ENCODE results near the gene CYB5R4. TPM values are rescaled to one million over a fixed set of nuclear protein-coding genes. Genes with fewer than 3 reads are reported as not detected.
"Not testable (repeated sequence)": the region's sequence is repeated elsewhere in the genome, so short reads cannot be mapped to it uniquely, and the experiment has no call there.

Gene CYB5R4
- total RNA-seq, 2 experiments from 2014 or later = 15.5 to 16.3 TPM

DNA sequence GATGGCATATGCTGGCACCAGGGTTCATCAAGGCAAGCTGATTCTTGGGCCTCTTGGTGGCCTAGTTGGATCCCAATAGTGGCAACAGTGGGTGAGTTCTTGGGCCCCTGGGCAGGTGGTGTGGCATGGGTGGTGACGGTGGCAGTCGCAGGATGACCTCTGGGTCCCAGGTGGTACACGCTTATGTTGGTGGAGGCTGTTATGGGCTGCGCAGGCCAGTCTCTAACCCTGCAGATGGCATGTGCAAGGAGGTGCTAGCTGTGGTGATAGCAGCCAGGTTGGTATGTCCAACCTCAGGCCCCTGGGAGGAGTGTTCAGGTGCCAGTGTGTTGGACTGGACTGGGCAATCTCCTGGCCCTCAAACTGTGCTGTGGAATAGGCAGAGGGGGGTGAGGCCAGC, 46.2 kb downstream of the CYB5R4 start:
- ChIA-PET CTCF (no interaction called here), POLR2A (no interaction called here)
- TF ChIP-seq, protein P1, sequence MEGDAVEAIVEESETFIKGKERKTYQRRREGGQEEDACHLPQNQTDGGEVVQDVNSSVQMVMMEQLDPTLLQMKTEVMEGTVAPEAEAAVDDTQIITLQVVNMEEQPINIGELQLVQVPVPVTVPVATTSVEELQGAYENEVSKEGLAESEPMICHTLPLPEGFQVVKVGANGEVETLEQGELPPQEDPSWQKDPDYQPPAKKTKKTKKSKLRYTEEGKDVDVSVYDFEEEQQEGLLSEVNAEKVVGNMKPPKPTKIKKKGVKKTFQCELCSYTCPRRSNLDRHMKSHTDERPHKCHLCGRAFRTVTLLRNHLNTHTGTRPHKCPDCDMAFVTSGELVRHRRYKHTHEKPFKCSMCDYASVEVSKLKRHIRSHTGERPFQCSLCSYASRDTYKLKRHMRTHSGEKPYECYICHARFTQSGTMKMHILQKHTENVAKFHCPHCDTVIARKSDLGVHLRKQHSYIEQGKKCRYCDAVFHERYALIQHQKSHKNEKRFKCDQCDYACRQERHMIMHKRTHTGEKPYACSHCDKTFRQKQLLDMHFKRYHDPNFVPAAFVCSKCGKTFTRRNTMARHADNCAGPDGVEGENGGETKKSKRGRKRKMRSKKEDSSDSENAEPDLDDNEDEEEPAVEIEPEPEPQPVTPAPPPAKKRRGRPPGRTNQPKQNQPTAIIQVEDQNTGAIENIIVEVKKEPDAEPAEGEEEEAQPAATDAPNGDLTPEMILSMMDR (IDR thresholded peaks at IDR 0.05) = no peak
- intact Hi-C loops (cut with DNase I, micrococcal nuclease) = loop anchor here in 1 of 2 experiments (10.0 kb wide), 1 partner anchor 411 kb away; no protein-coding TSS in a partner anchor
- Histone ChIP-seq H3K27ac (ENCODE audit: low read depth in 1 of 2, low read length in 2 of 2) (no peak overlapping the region), H3K27me3 (ENCODE audit: control insufficient read depth in 1 of 2, insufficient read depth in 2 of 2, low read length in 2 of 2) (no peaks in the 10 kb centered on the region), H3K4me3 (ENCODE audit: low read length) (no peak overlapping the region), H3K36me3 (ENCODE audit: insufficient read depth, low read length) (no peaks in the 10 kb centered on the region), H3K4me1 (ENCODE audit: insufficient read depth, low read length) (peaks cover 11% of the 10 kb centered on the region), H3K9me3 (ENCODE audit: control insufficient read depth in 1 of 2, insufficient read depth in 1 of 2, low read length in 2 of 2) (peaks cover 14 to 15% of the 10 kb centered on the region in 2 experiments)
- Mint-ChIP-seq H3K27me3 (no peaks in the 10 kb centered on the region), H3K4me3 (no peak overlapping the region), H3K27ac (no peak overlapping the region), H3K36me3 (ENCODE audit: low read depth) (peaks cover 86% of the 10 kb centered on the region), H3K9me3 (peaks cover 25% of the 10 kb centered on the region), H3K4me1 (ENCODE audit: low read depth) (peaks cover 59% of the 10 kb centered on the region)
- peak in 1 of 14 experiments; percentile 3 for DNase-seq
- no peak for ATAC-seq (ENCODE audit: poor library complexity)

DNA sequence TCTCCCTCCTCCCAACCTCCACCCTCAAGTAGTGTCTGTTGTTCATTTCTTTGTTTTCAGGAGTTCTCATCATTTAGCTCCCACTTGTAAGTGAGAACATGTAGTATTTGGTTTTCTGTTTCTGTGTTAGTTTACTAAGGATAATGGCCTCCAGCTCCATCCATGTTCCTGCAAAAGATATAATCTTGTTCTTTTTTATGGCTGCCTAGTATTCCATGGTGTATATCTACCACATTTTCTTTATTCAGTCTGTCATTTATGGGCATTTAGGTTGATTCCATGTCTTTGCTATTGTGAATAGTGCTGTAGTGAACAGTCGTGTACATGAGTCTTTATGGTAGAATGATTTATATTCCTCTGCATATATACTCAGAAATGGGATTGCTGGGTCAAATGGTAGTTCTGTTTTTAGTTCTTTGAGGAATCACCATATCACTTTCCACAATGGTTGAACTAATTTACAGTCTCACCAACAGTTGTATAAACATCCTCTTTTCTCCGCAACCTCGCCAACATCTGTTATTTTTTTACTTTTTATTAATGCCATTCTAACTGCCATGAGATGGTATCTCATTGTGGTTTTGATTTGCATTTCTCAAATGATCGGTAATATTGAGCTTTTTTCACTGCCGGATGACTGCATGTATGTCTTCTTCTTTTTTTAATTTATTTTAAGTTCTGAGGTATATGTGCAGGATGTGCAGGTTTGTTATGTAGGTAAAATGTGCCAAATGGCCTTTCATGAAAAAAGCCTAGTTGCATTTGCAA, 48.3 kb downstream of the CYB5R4 start:
- peaks cover 52% of the 10 kb centered on the region for H3K4me1 Mint-ChIP-seq (ENCODE audit: low read depth)
- Histone ChIP-seq H3K4me1 (ENCODE audit: insufficient read depth, low read length) (peaks cover 11% of the 10 kb centered on the region), H3K9me3 (ENCODE audit: control insufficient read depth in 1 of 2, insufficient read depth in 1 of 2, low read length in 2 of 2) (peaks cover 14 to 15% of the 10 kb centered on the region in 2 experiments)
- H3K36me3 ChIP-seq (ENCODE audit: insufficient read depth, low read length); DNase-seq; H3K27ac ChIP-seq (ENCODE audit: low read depth in 1 of 2, low read length in 2 of 2); H3K27ac Mint-ChIP-seq; ATAC-seq (ENCODE audit: poor library complexity); H3K4me3 Mint-ChIP-seq; H3K27me3 ChIP-seq (ENCODE audit: control insufficient read depth in 1 of 2, insufficient read depth in 2 of 2, low read length in 2 of 2); H3K4me3 ChIP-seq (ENCODE audit: low read length); H3K27me3 Mint-ChIP-seq; CTCF ChIA-PET: not testable (repeated sequence)
- POLR2A ChIA-PET = interaction anchor here (0.7 kb wide), 1 partner anchor 18 kb away, joined by 3 read pairs; no protein-coding TSS in a partner anchor
- peaks cover 84% of the 10 kb centered on the region for H3K36me3 Mint-ChIP-seq (ENCODE audit: low read depth)
- peaks cover 12% of the 10 kb centered on the region for H3K9me3 Mint-ChIP-seq
- intact Hi-C loops (cut with DNase I, micrococcal nuclease) = loop anchor here in 1 of 2 experiments (10.0 kb wide), 1 partner anchor 413 kb away; no protein-coding TSS in a partner anchor

DNA sequence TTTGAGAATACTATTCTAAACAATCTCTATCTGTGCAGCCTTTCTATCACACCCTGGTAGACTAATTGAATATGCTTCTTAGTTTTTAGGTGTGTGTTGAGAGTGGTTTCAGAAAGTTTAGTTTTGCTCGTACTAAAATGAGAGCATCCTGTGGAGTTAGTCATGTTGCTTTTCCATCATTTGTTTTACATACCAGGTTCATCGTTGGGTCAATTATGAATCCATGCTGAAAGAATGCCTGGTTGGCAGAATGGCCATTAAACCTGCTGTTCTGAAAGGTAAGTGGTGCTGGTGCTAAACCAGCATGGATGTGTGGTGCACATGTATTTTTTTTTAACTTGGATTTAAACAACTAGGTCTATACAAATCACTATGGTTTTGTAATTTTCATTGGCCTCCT, 49.3 kb downstream of the CYB5R4 start:
- ATAC-seq (ENCODE audit: poor library complexity) (no peak), DNase-seq (no peak)
- Histone ChIP-seq H3K36me3 (ENCODE audit: insufficient read depth, low read length) (peaks cover 2% of the 10 kb centered on the region), H3K27ac (ENCODE audit: low read depth in 1 of 2, low read length in 2 of 2) (no peak overlapping the region), H3K9me3 (ENCODE audit: control insufficient read depth in 1 of 2, insufficient read depth in 1 of 2, low read length in 2 of 2) (peaks cover 11 to 15% of the 10 kb centered on the region in 2 experiments), H3K27me3 (ENCODE audit: control insufficient read depth in 1 of 2, insufficient read depth in 2 of 2, low read length in 2 of 2) (no peaks in the 10 kb centered on the region), H3K4me3 (ENCODE audit: low read length) (no peak overlapping the region), H3K4me1 (ENCODE audit: insufficient read depth, low read length) (peaks cover 11% of the 10 kb centered on the region)
- no peak overlapping the region for H3K4me3 Mint-ChIP-seq
- H3K36me3 Mint-ChIP-seq (ENCODE audit: low read depth) = peaks cover 84% of the 10 kb centered on the region
- peaks cover 3% of the 10 kb centered on the region for H3K9me3 Mint-ChIP-seq
- peaks cover 42% of the 10 kb centered on the region for H3K4me1 Mint-ChIP-seq (ENCODE audit: low read depth)
- ChIA-PET POLR2A (no interaction called here), CTCF (no interaction called here)
- no peak overlapping the region for H3K27ac Mint-ChIP-seq
- H3K27me3 Mint-ChIP-seq = no peaks in the 10 kb centered on the region
- TF ChIP-seq, protein P1 (IDR thresholded peaks at IDR 0.05) = no peak
- intact Hi-C loops (cut with DNase I, micrococcal nuclease) = loop anchor here in 1 of 2 experiments (10.0 kb wide), 1 partner anchor 414 kb away; no protein-coding TSS in a partner anchor

All from CD4-positive, alpha-beta T cell (primary cell).